ENCODE results near the gene LAMC1.

LAMC1 gene

GRCh38 chr1:182985876-182986275 lies 37.3 kb upstream of the LAMC1 start:
- H3K4me3 ChIP-seq (ENCODE audit: low read depth, low read length): no peak overlapping the region
- DNase-seq (ENCODE audit: low read depth): no peak
- TF ChIP-seq MYC (IDR thresholded peaks at IDR 0.05; ENCODE audit: low read depth, low read length) (no peak), MAX (IDR thresholded peaks at IDR 0.05; ENCODE audit: low read depth, low read length) (no peak), POLR2A (IDR thresholded peaks at IDR 0.05; ENCODE audit: extremely low read depth, insufficient read length) (no peak), CTCF (IDR thresholded peaks at IDR 0.05; ENCODE audit: low read depth, low read length) (no peak)

GRCh38 chr1:182990413-182991144 lies 32.6 kb upstream of the LAMC1 start:
- DNase-seq (ENCODE audit: low read depth): no peak
- TF ChIP-seq MYC (IDR thresholded peaks at IDR 0.05; ENCODE audit: low read depth, low read length): no peak
- TF ChIP-seq POLR2A (IDR thresholded peaks at IDR 0.05; ENCODE audit: extremely low read depth, insufficient read length): no peak
- no peak for TF ChIP-seq CTCF (IDR thresholded peaks at IDR 0.05; ENCODE audit: low read depth, low read length)
- TF ChIP-seq MAX (IDR thresholded peaks at IDR 0.05; ENCODE audit: low read depth, low read length): no peak
- no peak overlapping the region for H3K4me3 ChIP-seq (ENCODE audit: low read depth, low read length)

GRCh38 chr1:182993746-182994145 lies 29.5 kb upstream of the LAMC1 start:
- H3K4me3 ChIP-seq (ENCODE audit: low read depth, low read length): no peak overlapping the region
- no peak for TF ChIP-seq CTCF (IDR thresholded peaks at IDR 0.05; ENCODE audit: low read depth, low read length)
- no peak for TF ChIP-seq MAX (IDR thresholded peaks at IDR 0.05; ENCODE audit: low read depth, low read length)
- no peak for TF ChIP-seq MYC (IDR thresholded peaks at IDR 0.05; ENCODE audit: low read depth, low read length)
- no peak for TF ChIP-seq POLR2A (IDR thresholded peaks at IDR 0.05; ENCODE audit: extremely low read depth, insufficient read length)
- no peak for DNase-seq (ENCODE audit: low read depth)

GRCh38 chr1:182995894-182996293 lies 27.3 kb upstream of the LAMC1 start:
- peak; percentile 78 for DNase-seq (ENCODE audit: low read depth)
- peak overlapping the region; percentile 19 for H3K4me3 ChIP-seq (ENCODE audit: low read depth, low read length)
- TF ChIP-seq MYC (IDR thresholded peaks at IDR 0.05; ENCODE audit: low read depth, low read length) (no peak), MAX (IDR thresholded peaks at IDR 0.05; ENCODE audit: low read depth, low read length) (no peak), CTCF (IDR thresholded peaks at IDR 0.05; ENCODE audit: low read depth, low read length) (no peak), POLR2A (IDR thresholded peaks at IDR 0.05; ENCODE audit: extremely low read depth, insufficient read length) (no peak)

GRCh38 chr1:182996816-182997215 lies 26.4 kb upstream of the LAMC1 start:
- TF ChIP-seq MAX (IDR thresholded peaks at IDR 0.05; ENCODE audit: low read depth, low read length) (no peak), POLR2A (IDR thresholded peaks at IDR 0.05; ENCODE audit: extremely low read depth, insufficient read length) (no peak), CTCF (IDR thresholded peaks at IDR 0.05; ENCODE audit: low read depth, low read length) (no peak), MYC (IDR thresholded peaks at IDR 0.05; ENCODE audit: low read depth, low read length) (no peak)
- peak; percentile 21 for DNase-seq (ENCODE audit: low read depth)

More at GRCh38 chr1:182996816-182997215, 26.4 kb upstream of the LAMC1 start:
- H3K4me3 ChIP-seq (ENCODE audit: low read depth, low read length): no peak overlapping the region
